K562 (cell line): ENCODE data around the gene CACNA1C. TPM values are rescaled to one million over a fixed set of nuclear protein-coding genes. Genes with fewer than 3 reads are reported as not detected.

Experiments used
- ATAC-seq: fragments of 200-7000 bp; cut with Tn5 transposase; 3 replicates; pipeline ENCODE4 v1.9.1; 2020; ENCODE audit warnings: moderate library complexity
- BruUV-seq: library from RNA; stranded (reverse); fragments of 400-500 nt; replicated peaks from 2 replicates; lab custom pipeline; 2021; lab: Mats Ljungman, UMichigan
- CTCF ChIA-PET: fragments of 300-600 bp; formaldehyde crosslinking; extraction: SDS; loops from one replicate; lab custom pipeline; 2021; ENCODE audit warnings: low intra/inter-chr PET ratio; lab: Yijun Ruan, JAX
- POLR2A ChIA-PET: fragments of 300-600, 350-650 bp; sonication (Branson Sonifier 250); formaldehyde crosslinking; extraction: SDS; loops from one replicate; lab custom pipeline; 2021; ENCODE audit warnings: antibody characterized with exemption, inconsistent platforms; lab: Yijun Ruan, JAX
- DNase-seq, 4 experiments: peaks; one replicate each; pipeline versions ENCODE4 v3.0.0 to v3.0.0-alpha.2; 2011 to 2018; ENCODE audit warnings: low spot score in 3 of 4, mixed read lengths in 3 of 4; ENCODE audit errors: extremely low read depth in 1 of 4
- FAIRE-seq: peaks from 2 replicates; lab custom pipeline; 2011; peaks lifted over from hg19 to GRCh38; lab: Jason Lieb, UNC
- H2AFZ ChIP-seq: 2 replicates; pipeline ENCODE4 v1.6.0; 2011; ENCODE audit warnings: low read depth, low read length, control low read depth, inconsistent platforms
- H3K27ac ChIP-seq: fragments of 200-600 bp; 3 replicates; pipeline ENCODE4 v1.8.0; 2011; ENCODE audit warnings: low read depth, mild to moderate bottlenecking, control low read depth, inconsistent platforms, low read length, moderate library complexity, mixed read lengths; ENCODE audit errors: extremely low read depth
- H3K27me3 ChIP-seq, 2 experiments: fragments of 300-600 bp in 1 of 2; 2 replicates in 1 of 2; 3 replicates in 1 of 2; pipeline versions ENCODE4 v1.6.0 to v1.8.0; 2011; ENCODE audit warnings: inconsistent platforms in 2 of 2, low read length in 2 of 2, mild to moderate bottlenecking in 1 of 2, mixed read lengths in 1 of 2, moderate library complexity in 1 of 2; ENCODE audit not compliant: control insufficient read depth in 2 of 2, insufficient read depth in 2 of 2
- H3K36me3 ChIP-seq: fragments of 300-600 bp; 3 replicates; pipeline ENCODE4 v1.8.0; 2011; ENCODE audit warnings: mild to moderate bottlenecking, low read length, inconsistent platforms; ENCODE audit not compliant: control insufficient read depth, insufficient read depth
- H3K4me1 ChIP-seq, 2 experiments: fragments of 200-600 bp in 1 of 2; replicated peaks in 1 of 2; 2 replicates in 1 of 2; 3 replicates in 1 of 2; pipeline versions ENCODE4 v1.5.1 to v1.8.0; 2011; ENCODE audit warnings: inconsistent platforms in 2 of 2, low read length in 2 of 2, mild to moderate bottlenecking in 1 of 2, mixed read lengths in 1 of 2, moderate library complexity in 1 of 2; ENCODE audit not compliant: control insufficient read depth in 2 of 2, insufficient read depth in 2 of 2
- H3K4me2 ChIP-seq: 2 replicates; pipeline ENCODE4 v1.6.1; 2011; ENCODE audit warnings: low read length, control low read depth, inconsistent platforms, mixed read lengths; ENCODE audit not compliant: insufficient read depth
- H3K4me3 ChIP-seq: fragments of 200-600 bp; sonication (generic), shearing (Covaris generic); 2 replicates; pipeline ENCODE4 v1.5.1; 2016; ENCODE audit warnings: control low read depth, inconsistent platforms
- H3K79me2 ChIP-seq: fragments of 200-600 bp; 3 replicates; pipeline ENCODE4 v1.8.0; 2011; ENCODE audit warnings: low read length, inconsistent platforms; ENCODE audit not compliant: control insufficient read depth, insufficient read depth
- H3K9ac ChIP-seq, 2 experiments: 2 replicates each; pipeline versions ENCODE4 v1.6.0 to v1.6.1; 2011; ENCODE audit warnings: low read depth in 2 of 2, low read length in 2 of 2, control low read depth in 1 of 2, inconsistent platforms in 1 of 2, mild to moderate bottlenecking in 1 of 2, mixed read lengths in 1 of 2; ENCODE audit not compliant: insufficient read depth in 1 of 2
- H3K9me1 ChIP-seq: one replicate; pipeline ENCODE4 v1.6.0; 2011; ENCODE audit warnings: inconsistent platforms, mild to moderate bottlenecking, low read length, moderate library complexity; ENCODE audit not compliant: control insufficient read depth, insufficient read depth
- H3K9me3 ChIP-seq: replicated peaks from 2 replicates; pipeline ENCODE4 v1.5.1; 2011; ENCODE audit warnings: low read depth, low read length, inconsistent platforms; ENCODE audit not compliant: control insufficient read depth, insufficient read depth
- H4K20me1 ChIP-seq: replicated peaks from 2 replicates; pipeline ENCODE4 v1.6.1; 2011; ENCODE audit warnings: low read length, inconsistent platforms, mixed read lengths; ENCODE audit not compliant: control insufficient read depth, insufficient read depth
- BRF1 ChIP-seq: IDR thresholded peaks from 3 replicates; pipeline ENCODE4 v1.6.1; 2011; ENCODE audit warnings: borderline replicate concordance, mild to moderate bottlenecking; ENCODE audit not compliant: insufficient read length; ENCODE audit errors: extremely low read depth
- CTBP1 ChIP-seq: fragments of 450-650 bp; IDR thresholded peaks from 2 replicates; pipeline ENCODE4 v1.6.1; 2016; ENCODE audit warnings: borderline replicate concordance
- KLF13 ChIP-seq: fragments of 450-650 bp; IDR thresholded peaks from 2 replicates; pipeline ENCODE4 v1.6.1; 2016; ENCODE audit warnings: missing genetic modification characterization, low read depth, mild to moderate bottlenecking, missing compliant biosample characterization, moderate library complexity, borderline replicate concordance
- PCBP2 ChIP-seq: fragments of 200-400 bp; formaldehyde crosslinking; IDR thresholded peaks from 2 replicates; pipeline ENCODE4 v1.6.1; 2018; ENCODE audit warnings: low read length, low read depth, mild to moderate bottlenecking, moderate library complexity; ENCODE audit not compliant: poor library complexity, severe bottlenecking
- RB1 ChIP-seq: fragments of 450-650 bp; IDR thresholded peaks from 2 replicates; pipeline ENCODE4 v1.6.1; 2017; ENCODE audit warnings: low read depth, mild to moderate bottlenecking
- SAFB ChIP-seq: fragments of 200-400 bp; formaldehyde crosslinking; IDR thresholded peaks from 2 replicates; pipeline ENCODE4 v1.6.1; 2017; ENCODE audit warnings: low read depth, low read length, borderline replicate concordance
- SMARCB1 ChIP-seq: IDR thresholded peaks from 2 replicates; pipeline ENCODE4 v1.6.1; 2011; ENCODE audit warnings: improper control_type of control experiment, low read depth; ENCODE audit not compliant: insufficient read length
- UBTF ChIP-seq, 2 experiments: IDR thresholded peaks; 2 replicates each; pipeline ENCODE4 v1.6.1; 2012; ENCODE audit warnings: improper control_type of control experiment in 2 of 2, low read depth in 2 of 2, low read length in 2 of 2, borderline replicate concordance in 1 of 2
- ZBTB17 ChIP-seq: fragments of 450-650 bp; formaldehyde crosslinking; IDR thresholded peaks from 2 replicates; pipeline ENCODE4 v1.4.0; 2020; ENCODE audit warnings: mild to moderate bottlenecking
- ZNF24 ChIP-seq: fragments of 450-650 bp; IDR thresholded peaks from 2 replicates; pipeline ENCODE4 v1.6.1; 2016
- WGBS: fragments of 100-300 bp; shearing (Covaris generic); methylation state at CpG from one replicate; pipeline ENCODE4 v1.1.6; 2016; ENCODE audit warnings: low coverage, mixed read lengths; ENCODE audit not compliant: insufficient coverage; ENCODE audit errors: missing lambda C conversion rate; 5-methylcytosine and 5-hydroxymethylcytosine counted together
- in situ Hi-C: fragments of 300-500 bp; cut with MboI; formaldehyde crosslinking; loops from 4 replicates; pipeline ENCODE4 v1.15.0; 2018; ENCODE audit warnings: inconsistent platforms, mixed read lengths
- intact Hi-C: fragments of 100-400 bp; cut with micrococcal nuclease; formaldehyde crosslinking; loops from 2 replicates; pipeline ENCODE4 v1.14.2; 2022
- polyA plus RNA-seq, 8 experiments: library from polyadenylated mRNA; depleted of rRNA in 4 of 8; stranded (reverse) in 5 of 8; unstranded in 3 of 8; fragments of >200 nt; fragmentation: Nextera tagmentation in 2 of 8; fragmentation: Illumina TruSeq in 1 of 8; extraction: Ambion mirVana in 2 of 8; extraction: Trizol in 1 of 8; gene quantifications; 2 replicates each; pipeline versions ENCODE4 v1.2.1 to v1.2.3, GENCODE V29; 2011 to 2014; ENCODE audit warnings: inconsistent platforms in 1 of 8, missing spikeins in 1 of 8
- total RNA-seq, 7 experiments: library from RNA; depleted of rRNA in 6 of 7; stranded (reverse); fragments of >200 nt in 6 of 7; fragmentation: Illumina TruSeq in 2 of 7; extraction: Trizol in 2 of 7; gene quantifications; 2 replicates each; pipeline versions ENCODE4 v1.2.1 to v1.2.3, GENCODE V29; 2011 to 2021; ENCODE audit warnings: low replicate concordance in 1 of 7
- TF ChIP-seq, protein P1 (sequence below): fragments of 450-650 bp; formaldehyde crosslinking; IDR thresholded peaks from 2 replicates; pipeline ENCODE4 v1.4.0; 2022; ENCODE audit warnings: missing genetic modification characterization
- TF ChIP-seq, protein P2 (sequence below): fragments of 450-650 bp; IDR thresholded peaks from 2 replicates; pipeline ENCODE4 v1.6.1; 2016; ENCODE audit warnings: low read depth, mild to moderate bottlenecking, moderate library complexity
- TF ChIP-seq, protein P3 (sequence below): sonication (generic); formaldehyde crosslinking; IDR thresholded peaks from 2 replicates; pipeline ENCODE4 v1.8.1; 2023; ENCODE audit warnings: mild to moderate bottlenecking, missing genetic modification reagents
- TF ChIP-seq, protein P4 (sequence below): sonication (generic); formaldehyde crosslinking; IDR thresholded peaks from 2 replicates; pipeline ENCODE4 v1.8.1; 2022; ENCODE audit warnings: missing genetic modification reagents

Gene CACNA1C
- total and polyA plus RNA-seq, 9 of the 15 experiments (the other 6 are each of a cell fraction or from before 2014, with no cell fraction given) = not detected

- no peak for TF ChIP-seq UBTF (IDR thresholded peaks at IDR 0.05; ENCODE audit: borderline replicate concordance in 1 of 2, low read depth in 2 of 2, low read length in 2 of 2)
- TF ChIP-seq SAFB = no peak
- TF ChIP-seq ZBTB17 (CRISPR knock-in tag) = no peak
- no peak for TF ChIP-seq KLF13 (tag)
- TF ChIP-seq BRF1 = no peak
- no peak for TF ChIP-seq PCBP2
- TF ChIP-seq ZNF24 = no peak
- no peak for TF ChIP-seq CTBP1
- TF ChIP-seq SMARCB1 = no peak
Observed at GRCh38 chr12:2064071-2064507, 11.3 kb downstream of the CACNA1C start (continued).

- BruUV-seq = no TSS peak
- TF ChIP-seq RB1 = no peak
- TF ChIP-seq, protein P1, sequence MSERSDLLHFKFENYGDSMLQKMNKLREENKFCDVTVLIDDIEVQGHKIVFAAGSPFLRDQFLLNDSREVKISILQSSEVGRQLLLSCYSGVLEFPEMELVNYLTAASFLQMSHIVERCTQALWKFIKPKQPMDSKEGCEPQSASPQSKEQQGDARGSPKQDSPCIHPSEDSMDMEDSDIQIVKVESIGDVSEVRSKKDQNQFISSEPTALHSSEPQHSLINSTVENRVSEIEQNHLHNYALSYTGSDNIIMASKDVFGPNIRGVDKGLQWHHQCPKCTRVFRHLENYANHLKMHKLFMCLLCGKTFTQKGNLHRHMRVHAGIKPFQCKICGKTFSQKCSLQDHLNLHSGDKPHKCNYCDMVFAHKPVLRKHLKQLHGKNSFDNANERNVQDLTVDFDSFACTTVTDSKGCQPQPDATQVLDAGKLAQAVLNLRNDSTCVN = no peak
- TF ChIP-seq, protein P2, sequence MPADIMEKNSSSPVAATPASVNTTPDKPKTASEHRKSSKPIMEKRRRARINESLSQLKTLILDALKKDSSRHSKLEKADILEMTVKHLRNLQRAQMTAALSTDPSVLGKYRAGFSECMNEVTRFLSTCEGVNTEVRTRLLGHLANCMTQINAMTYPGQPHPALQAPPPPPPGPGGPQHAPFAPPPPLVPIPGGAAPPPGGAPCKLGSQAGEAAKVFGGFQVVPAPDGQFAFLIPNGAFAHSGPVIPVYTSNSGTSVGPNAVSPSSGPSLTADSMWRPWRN = no peak
- TF ChIP-seq, protein P3, sequence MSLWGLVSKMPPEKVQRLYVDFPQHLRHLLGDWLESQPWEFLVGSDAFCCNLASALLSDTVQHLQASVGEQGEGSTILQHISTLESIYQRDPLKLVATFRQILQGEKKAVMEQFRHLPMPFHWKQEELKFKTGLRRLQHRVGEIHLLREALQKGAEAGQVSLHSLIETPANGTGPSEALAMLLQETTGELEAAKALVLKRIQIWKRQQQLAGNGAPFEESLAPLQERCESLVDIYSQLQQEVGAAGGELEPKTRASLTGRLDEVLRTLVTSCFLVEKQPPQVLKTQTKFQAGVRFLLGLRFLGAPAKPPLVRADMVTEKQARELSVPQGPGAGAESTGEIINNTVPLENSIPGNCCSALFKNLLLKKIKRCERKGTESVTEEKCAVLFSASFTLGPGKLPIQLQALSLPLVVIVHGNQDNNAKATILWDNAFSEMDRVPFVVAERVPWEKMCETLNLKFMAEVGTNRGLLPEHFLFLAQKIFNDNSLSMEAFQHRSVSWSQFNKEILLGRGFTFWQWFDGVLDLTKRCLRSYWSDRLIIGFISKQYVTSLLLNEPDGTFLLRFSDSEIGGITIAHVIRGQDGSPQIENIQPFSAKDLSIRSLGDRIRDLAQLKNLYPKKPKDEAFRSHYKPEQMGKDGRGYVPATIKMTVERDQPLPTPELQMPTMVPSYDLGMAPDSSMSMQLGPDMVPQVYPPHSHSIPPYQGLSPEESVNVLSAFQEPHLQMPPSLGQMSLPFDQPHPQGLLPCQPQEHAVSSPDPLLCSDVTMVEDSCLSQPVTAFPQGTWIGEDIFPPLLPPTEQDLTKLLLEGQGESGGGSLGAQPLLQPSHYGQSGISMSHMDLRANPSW (CRISPR knock-in tag) = no peak
- TF ChIP-seq, protein P4, sequence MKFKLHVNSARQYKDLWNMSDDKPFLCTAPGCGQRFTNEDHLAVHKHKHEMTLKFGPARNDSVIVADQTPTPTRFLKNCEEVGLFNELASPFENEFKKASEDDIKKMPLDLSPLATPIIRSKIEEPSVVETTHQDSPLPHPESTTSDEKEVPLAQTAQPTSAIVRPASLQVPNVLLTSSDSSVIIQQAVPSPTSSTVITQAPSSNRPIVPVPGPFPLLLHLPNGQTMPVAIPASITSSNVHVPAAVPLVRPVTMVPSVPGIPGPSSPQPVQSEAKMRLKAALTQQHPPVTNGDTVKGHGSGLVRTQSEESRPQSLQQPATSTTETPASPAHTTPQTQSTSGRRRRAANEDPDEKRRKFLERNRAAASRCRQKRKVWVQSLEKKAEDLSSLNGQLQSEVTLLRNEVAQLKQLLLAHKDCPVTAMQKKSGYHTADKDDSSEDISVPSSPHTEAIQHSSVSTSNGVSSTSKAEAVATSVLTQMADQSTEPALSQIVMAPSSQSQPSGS (CRISPR knock-in tag) = no peak
Observed at GRCh38 chr12:2068653-2069052, 15.9 kb downstream of the CACNA1C start.

More at GRCh38 chr12:2068653-2069052, 15.9 kb downstream of the CACNA1C start:
- ChIA-PET CTCF (no interaction called here), POLR2A (no interaction called here)
- Histone ChIP-seq H3K36me3 (no peaks in the 10 kb centered on the region), H3K4me1 (no peaks in the 10 kb centered on the region), H3K4me3 (no peak overlapping the region), H4K20me1 (no peaks in the 10 kb centered on the region), H3K27me3 (peaks cover 0 to 7% of the 10 kb centered on the region in 2 experiments; a peak in 1 of 5 replicates), H2AFZ (no peak overlapping the region), H3K9me1 (no peaks in the 10 kb centered on the region), H3K9ac (no peak overlapping the region), H3K27ac (no peak overlapping the region), H3K79me2 (no peaks in the 10 kb centered on the region), H3K9me3 (peaks cover 3% of the 10 kb centered on the region; the same call in 1 of the 2 replicates), H3K4me2 (no peak overlapping the region)
- in situ Hi-C loops (loop anchor here (25.0 kb wide), 1 partner anchor 219 kb away; no protein-coding TSS in a partner anchor), intact Hi-C loops (no loop called here)
- ATAC-seq (no peak), DNase-seq (no peak), FAIRE-seq (no peak)
- 0% methylated on average over 6 of the region's 6 CpGs for WGBS
